Erythroblast (primary cell): Measurements from ENCODE around the gene TXNDC5.

Source experiments
- GATA1 ChIP-seq: IDR thresholded peaks from 2 replicates; pipeline ENCODE4 v1.6.1; 2011; ENCODE audit warnings: low read depth, mild to moderate bottlenecking, control low read depth, low read length, moderate library complexity
- POLR2A ChIP-seq: IDR thresholded peaks from 2 replicates; pipeline ENCODE4 v1.6.1; 2011; ENCODE audit warnings: mild to moderate bottlenecking, low read length

- TF ChIP-seq POLR2A = no peak
- no peak for TF ChIP-seq GATA1
Observed at GRCh38 chr6:7878401-7878964, 32.1 kb downstream of the TXNDC5 start.
